SU-DHL-6 (cell line): ENCODE results near the gene TRNT1.

Source experiments
- H2AFZ ChIP-seq: fragments of 200-600 bp; sonication (generic); 2 replicates; pipeline ENCODE4 v1.6.1; 2014; ENCODE audit warnings: low read depth, mild to moderate bottlenecking, moderate library complexity, mixed read lengths, antibody characterized with exemption, low read length; ENCODE audit not compliant: severe bottlenecking
- H3F3A ChIP-seq: fragments of 200-600 bp; shearing (Covaris generic); 2 replicates; pipeline ENCODE4 v1.6.0; 2016; ENCODE audit warnings: antibody characterized with exemption, mild to moderate bottlenecking; ENCODE audit not compliant: insufficient read depth
- H3K27ac ChIP-seq: fragments of 200-600 bp; sonication (generic); 2 replicates; pipeline ENCODE4 v1.5.1; 2016; ENCODE audit warnings: low read depth, mild to moderate bottlenecking, low read length, moderate library complexity, mixed read lengths
- H3K27me3 ChIP-seq: fragments of 200-600 bp; sonication (generic), shearing (Covaris generic); 2 replicates; pipeline ENCODE4 v1.6.0; 2014; ENCODE audit warnings: mild to moderate bottlenecking, low read length
- H3K36me3 ChIP-seq: fragments of 200-600 bp; sonication (generic); 2 replicates; pipeline ENCODE4 v1.6.1; 2014; ENCODE audit warnings: mild to moderate bottlenecking, low read length, mixed read lengths
- H3K4me2 ChIP-seq: fragments of 300-600, 200-600 bp; shearing (Covaris generic), sonication (generic); 2 replicates; pipeline ENCODE4 v1.6.0; 2014; ENCODE audit warnings: low read length, low read depth, mild to moderate bottlenecking; ENCODE audit not compliant: poor library complexity, severe bottlenecking
- H3K4me3 ChIP-seq: fragments of 200-600 bp; sonication (generic); 2 replicates; pipeline ENCODE4 v1.5.1; 2014; ENCODE audit warnings: antibody characterized with exemption, low read length, mild to moderate bottlenecking, mixed read lengths; ENCODE audit not compliant: insufficient read depth, poor library complexity, severe bottlenecking
- H3K79me2 ChIP-seq: fragments of 200-600 bp; sonication (generic); 2 replicates; pipeline ENCODE4 v1.6.1; 2014; ENCODE audit warnings: mild to moderate bottlenecking, low read length, moderate library complexity; ENCODE audit not compliant: insufficient read depth
- H3K9ac ChIP-seq: fragments of 200-600 bp; sonication (generic); 2 replicates; pipeline ENCODE4 v1.7.0; 2014; ENCODE audit warnings: mild to moderate bottlenecking, low read length
- H3K9me2 ChIP-seq: fragments of 200-600 bp; sonication (generic); replicated peaks from 2 replicates; pipeline ENCODE4 v1.6.1; 2014; ENCODE audit warnings: low read length; ENCODE audit not compliant: insufficient read depth
- H3K9me3 ChIP-seq: fragments of 200-600 bp; sonication (generic); 2 replicates; pipeline ENCODE4 v1.6.1; 2014; ENCODE audit warnings: low read length, mixed read lengths; ENCODE audit not compliant: insufficient read depth
- H4K20me1 ChIP-seq: fragments of 200-600 bp; sonication (generic); 2 replicates; pipeline ENCODE4 v1.6.1; 2014; ENCODE audit warnings: low read depth, mild to moderate bottlenecking, antibody characterized with exemption, low read length, moderate library complexity, mixed read lengths
- CTCF ChIP-seq: fragments of 200-600 bp; sonication (generic); IDR thresholded peaks from one replicate; pipeline ENCODE4 v1.5.1; 2017; ENCODE audit warnings: antibody characterized with exemption, mild to moderate bottlenecking, low read length, moderate library complexity; ENCODE audit not compliant: insufficient read depth, poor library complexity, severe bottlenecking
- EZH2phosphoT487 ChIP-seq: fragments of 200-600 bp; sonication (generic), shearing (Covaris generic); conservative IDR thresholded peaks from 2 replicates; pipeline ENCODE4 v1.6.1; 2018; ENCODE audit warnings: mild to moderate bottlenecking, antibody characterized with exemption, low read length, moderate library complexity, mixed read lengths

Gene TRNT1

GRCh38 chr3:3184876-3185275 is 58.1 kb downstream of the TRNT1 start:
- no peaks in the 10 kb centered on the region for H3F3A ChIP-seq
- H4K20me1 ChIP-seq: no peaks in the 10 kb centered on the region
- H2AFZ ChIP-seq: no peak overlapping the region
- no peak overlapping the region for H3K9ac ChIP-seq
- no peak overlapping the region for H3K4me3 ChIP-seq
- no peaks in the 10 kb centered on the region for H3K9me2 ChIP-seq
- no peak overlapping the region for H3K27ac ChIP-seq
- H3K36me3 ChIP-seq: no peaks in the 10 kb centered on the region
- no peaks in the 10 kb centered on the region for H3K9me3 ChIP-seq
- H3K79me2 ChIP-seq: no peaks in the 10 kb centered on the region
- H3K27me3 ChIP-seq: no peaks in the 10 kb centered on the region
- TF ChIP-seq EZH2phosphoT487: no peak
- TF ChIP-seq CTCF: no peak
- H3K4me2 ChIP-seq: no peak overlapping the region

GRCh38 chr3:3189102-3189727 is 62.5 kb downstream of the TRNT1 start:
- H3K27ac ChIP-seq: no peak overlapping the region
- H3K4me2 ChIP-seq: no peak overlapping the region
- H3K4me3 ChIP-seq: no peak overlapping the region
- H3K79me2 ChIP-seq: no peaks in the 10 kb centered on the region
- H2AFZ ChIP-seq: no peak overlapping the region
- H3K9me3 ChIP-seq: no peaks in the 10 kb centered on the region
- H4K20me1 ChIP-seq: no peaks in the 10 kb centered on the region
- H3K36me3 ChIP-seq: no peaks in the 10 kb centered on the region
- H3K9ac ChIP-seq: no peak overlapping the region
- H3F3A ChIP-seq: no peaks in the 10 kb centered on the region
- no peak for TF ChIP-seq CTCF
- TF ChIP-seq EZH2phosphoT487: no peak
- no peaks in the 10 kb centered on the region for H3K27me3 ChIP-seq
- no peaks in the 10 kb centered on the region for H3K9me2 ChIP-seq

GRCh38 chr3:3189961-3190360 is 63.2 kb downstream of the TRNT1 start:
- no peak overlapping the region for H3K4me3 ChIP-seq
- TF ChIP-seq CTCF (no peak), EZH2phosphoT487 (no peak)
- no peaks in the 10 kb centered on the region for H4K20me1 ChIP-seq
- H3K9ac ChIP-seq: no peak overlapping the region
- H3K79me2 ChIP-seq: no peaks in the 10 kb centered on the region
- H3K27ac ChIP-seq: no peak overlapping the region
- H3F3A ChIP-seq: no peaks in the 10 kb centered on the region
- H3K27me3 ChIP-seq: no peaks in the 10 kb centered on the region
- no peak overlapping the region for H3K4me2 ChIP-seq
- H3K36me3 ChIP-seq: no peaks in the 10 kb centered on the region
- H2AFZ ChIP-seq: no peak overlapping the region
- H3K9me3 ChIP-seq: no peaks in the 10 kb centered on the region
- H3K9me2 ChIP-seq: no peaks in the 10 kb centered on the region
